ENCODE results near the gene OMG. TPM values are rescaled to one million over a fixed set of nuclear protein-coding genes. Genes with fewer than 3 reads are reported as not detected.
"Not testable (repeated sequence)": the region's sequence is repeated elsewhere in the genome, so short reads cannot be mapped to it uniquely, and the experiment has no call there.

Gene OMG
- not detected for total RNA-seq

GRCh38 chr17:31297090-31297489 lies at the start of gene OMG:
Gene OMG, minus strand, starts transcription at chr17:31297239. Its CDS starts 908 bp downstream, at chr17:31296331.
- Histone ChIP-seq H3K4me3 (no peak within 1 kb of the TSS), H3K27me3 (replicated peaks; ENCODE audit: insufficient read depth) (no peaks in the 10 kb centered on the region), H3K27ac (no peak within 1 kb of the TSS), H3K36me3 (no peaks in the 10 kb centered on the region), H3K4me1 (ENCODE audit: control insufficient read depth in 1 of 2, low read depth in 2 of 2) (no peaks in the 10 kb centered on the region), H3K9me3 (no peaks in the 10 kb centered on the region)
- no peak for DNase-seq (ENCODE audit: low spot score)
- no peak for ATAC-seq (ENCODE audit: insufficient number of reproducible peaks, low FRiP score, low read depth)
- TF ChIP-seq, protein P1, sequence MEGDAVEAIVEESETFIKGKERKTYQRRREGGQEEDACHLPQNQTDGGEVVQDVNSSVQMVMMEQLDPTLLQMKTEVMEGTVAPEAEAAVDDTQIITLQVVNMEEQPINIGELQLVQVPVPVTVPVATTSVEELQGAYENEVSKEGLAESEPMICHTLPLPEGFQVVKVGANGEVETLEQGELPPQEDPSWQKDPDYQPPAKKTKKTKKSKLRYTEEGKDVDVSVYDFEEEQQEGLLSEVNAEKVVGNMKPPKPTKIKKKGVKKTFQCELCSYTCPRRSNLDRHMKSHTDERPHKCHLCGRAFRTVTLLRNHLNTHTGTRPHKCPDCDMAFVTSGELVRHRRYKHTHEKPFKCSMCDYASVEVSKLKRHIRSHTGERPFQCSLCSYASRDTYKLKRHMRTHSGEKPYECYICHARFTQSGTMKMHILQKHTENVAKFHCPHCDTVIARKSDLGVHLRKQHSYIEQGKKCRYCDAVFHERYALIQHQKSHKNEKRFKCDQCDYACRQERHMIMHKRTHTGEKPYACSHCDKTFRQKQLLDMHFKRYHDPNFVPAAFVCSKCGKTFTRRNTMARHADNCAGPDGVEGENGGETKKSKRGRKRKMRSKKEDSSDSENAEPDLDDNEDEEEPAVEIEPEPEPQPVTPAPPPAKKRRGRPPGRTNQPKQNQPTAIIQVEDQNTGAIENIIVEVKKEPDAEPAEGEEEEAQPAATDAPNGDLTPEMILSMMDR (IDR thresholded peaks at IDR 0.05): no peak

- peaks cover 12% of the 10 kb centered on the region for H3K36me3 ChIP-seq
- not testable (repeated sequence) for ATAC-seq (ENCODE audit: insufficient number of reproducible peaks, low FRiP score, low read depth); H3K27ac ChIP-seq; H3K4me1 ChIP-seq (ENCODE audit: control insufficient read depth in 1 of 2, low read depth in 2 of 2); H3K27me3 ChIP-seq (replicated peaks; ENCODE audit: insufficient read depth); DNase-seq (ENCODE audit: low spot score); H3K9me3 ChIP-seq; H3K4me3 ChIP-seq
Observed at GRCh38 chr17:31345191-31345747, 48.2 kb upstream of the OMG start.

DNA sequence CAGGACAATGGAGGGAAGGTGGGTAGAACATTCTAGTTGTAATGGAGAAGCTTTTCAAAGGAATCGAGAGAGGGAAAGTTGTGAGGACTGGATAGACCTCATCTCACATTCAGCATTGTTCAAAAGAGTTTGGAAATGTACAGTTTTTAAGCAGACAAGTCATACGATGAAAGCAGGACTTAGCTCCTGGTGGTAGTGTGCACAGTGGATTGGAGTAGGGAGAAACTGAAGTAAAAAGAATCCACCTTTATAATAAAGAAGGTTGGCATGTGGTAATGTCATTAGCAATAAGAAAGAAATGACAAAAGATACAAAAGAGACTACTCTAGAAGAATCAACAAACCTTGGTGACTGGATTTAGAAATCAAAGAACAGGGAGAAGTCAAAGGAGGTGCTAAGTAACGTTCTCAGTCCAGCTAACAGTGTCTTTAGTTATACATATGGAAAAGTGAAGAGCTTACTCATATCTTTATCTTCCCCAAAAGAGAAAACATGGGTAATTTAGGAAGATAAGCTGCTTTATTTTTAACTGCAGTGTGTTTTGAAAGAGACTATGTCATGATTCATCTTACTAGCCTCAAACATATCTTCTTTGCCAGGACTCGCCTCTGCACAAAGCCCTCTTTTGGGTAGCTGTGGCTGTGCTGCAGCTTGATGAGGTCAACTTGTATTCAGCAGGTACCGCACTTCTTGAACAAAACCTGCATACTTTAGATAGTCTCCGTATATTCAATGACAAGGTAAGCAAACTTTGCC lies 43.0 kb upstream of the OMG start:
- no peak for DNase-seq (ENCODE audit: low spot score)

GRCh38 chr17:31329221-31329620 lies 32.2 kb upstream of the OMG start:
- H3K27me3 ChIP-seq (replicated peaks; ENCODE audit: insufficient read depth): no peaks in the 10 kb centered on the region
- H3K36me3 ChIP-seq: peaks cover 7% of the 10 kb centered on the region
- H3K4me3 ChIP-seq: no peak overlapping the region
- ATAC-seq (ENCODE audit: insufficient number of reproducible peaks, low FRiP score, low read depth): no peak
- DNase-seq (ENCODE audit: low spot score): no peak
- H3K4me1 ChIP-seq (ENCODE audit: control insufficient read depth in 1 of 2, low read depth in 2 of 2): no peaks in the 10 kb centered on the region
- TF ChIP-seq, protein P1 (IDR thresholded peaks at IDR 0.05): no peak
- H3K27ac ChIP-seq: no peak overlapping the region
- H3K9me3 ChIP-seq: no peaks in the 10 kb centered on the region

More for the DNA sequence above, 43.0 kb upstream of the OMG start:
- Histone ChIP-seq H3K36me3 (peaks cover 13% of the 10 kb centered on the region), H3K27me3 (replicated peaks; ENCODE audit: insufficient read depth) (no peaks in the 10 kb centered on the region), H3K4me3 (no peak overlapping the region), H3K9me3 (no peaks in the 10 kb centered on the region), H3K4me1 (ENCODE audit: control insufficient read depth in 1 of 2, low read depth in 2 of 2) (no peaks in the 10 kb centered on the region), H3K27ac (no peak overlapping the region)
- ATAC-seq (ENCODE audit: insufficient number of reproducible peaks, low FRiP score, low read depth): no peak
- TF ChIP-seq, protein P1 (IDR thresholded peaks at IDR 0.05): no peak

DNA sequence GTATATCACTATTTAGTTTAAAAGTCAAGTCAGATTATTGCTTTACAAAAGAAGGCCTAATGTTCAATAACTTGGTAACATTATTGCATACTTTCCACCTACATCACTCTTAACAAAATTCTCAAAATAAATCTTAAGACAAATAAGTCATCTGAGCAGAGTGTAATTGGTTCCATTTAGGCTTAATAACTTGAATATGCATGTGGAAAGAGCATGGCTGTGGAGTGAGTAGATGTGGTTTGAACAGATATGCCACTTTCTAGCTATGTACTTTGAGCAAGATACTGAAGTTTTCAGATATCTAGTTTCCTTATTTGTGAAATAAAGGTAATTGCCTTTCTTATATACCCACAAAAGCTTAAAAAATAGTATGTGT lies 31.1 kb upstream of the OMG start:
- Histone ChIP-seq H3K36me3 (peaks cover 7% of the 10 kb centered on the region), H3K4me1 (ENCODE audit: control insufficient read depth in 1 of 2, low read depth in 2 of 2) (no peaks in the 10 kb centered on the region), H3K27ac (no peak overlapping the region), H3K27me3 (replicated peaks; ENCODE audit: insufficient read depth) (no peaks in the 10 kb centered on the region), H3K9me3 (no peaks in the 10 kb centered on the region), H3K4me3 (no peak overlapping the region)
- TF ChIP-seq, protein P1 (IDR thresholded peaks at IDR 0.05): no peak
- ATAC-seq (ENCODE audit: insufficient number of reproducible peaks, low FRiP score, low read depth) (no peak), DNase-seq (ENCODE audit: low spot score) (no peak)
